Mesendoderm (in vitro differentiated cells): ENCODE measurements around the gene ST8SIA5.

Experiments
- DNase-seq: peaks from one replicate; pipeline ENCODE4 v3.0.0; 2013
- H2AK5ac ChIP-seq: 2 replicates; pipeline ENCODE4 v1.6.1; 2013; ENCODE audit warnings: low read length, inconsistent platforms
- H2BK120ac ChIP-seq: 2 replicates; pipeline ENCODE4 v1.6.1; 2013; ENCODE audit warnings: low read depth, mild to moderate bottlenecking, low read length, moderate library complexity, mixed read lengths
- H2BK15ac ChIP-seq: replicated peaks from 2 replicates; pipeline ENCODE4 v1.6.1; 2013; ENCODE audit warnings: low read depth, mild to moderate bottlenecking, moderate library complexity
- H2BK5ac ChIP-seq: 2 replicates; pipeline ENCODE4 v1.6.1; 2013; ENCODE audit warnings: low read length, inconsistent platforms
- H3K18ac ChIP-seq: 2 replicates; pipeline ENCODE4 v1.6.1; 2013; ENCODE audit warnings: mild to moderate bottlenecking, low read length, mixed read lengths
- H3K23ac ChIP-seq: one replicate; pipeline ENCODE4 v1.6.1; 2013; ENCODE audit warnings: low read length
- H3K27ac ChIP-seq: 2 replicates; pipeline ENCODE4 v1.5.1; 2013; ENCODE audit warnings: low read depth, mild to moderate bottlenecking, inconsistent platforms, low read length, moderate library complexity
- H3K27me3 ChIP-seq: 2 replicates; pipeline ENCODE4 v1.6.1; 2013; ENCODE audit warnings: low read length, control low read depth, mild to moderate bottlenecking, inconsistent platforms; ENCODE audit not compliant: insufficient read depth, poor library complexity
- H3K36me3 ChIP-seq: 2 replicates; pipeline ENCODE4 v1.6.1; 2013; ENCODE audit warnings: low read length, inconsistent platforms; ENCODE audit not compliant: control insufficient read depth, insufficient read depth
- H3K4ac ChIP-seq: one replicate; pipeline ENCODE4 v1.6.1; 2013; ENCODE audit warnings: low read depth, mild to moderate bottlenecking, low read length, moderate library complexity
- H3K4me1 ChIP-seq: 2 replicates; pipeline ENCODE4 v1.6.1; 2013; ENCODE audit warnings: low read depth, low read length, inconsistent platforms; ENCODE audit not compliant: control insufficient read depth
- H3K4me2 ChIP-seq: 2 replicates; pipeline ENCODE4 v1.6.1; 2013; ENCODE audit warnings: low read length
- H3K4me3 ChIP-seq: 2 replicates; pipeline ENCODE4 v1.5.1; 2013; ENCODE audit warnings: mild to moderate bottlenecking, low read length
- H3K56ac ChIP-seq: one replicate; pipeline ENCODE4 v1.6.1; 2013; ENCODE audit warnings: low read length
- H3K79me1 ChIP-seq: 2 replicates; pipeline ENCODE4 v1.6.1; 2013; ENCODE audit warnings: low read length, inconsistent platforms
- H3K79me2 ChIP-seq: 2 replicates; pipeline ENCODE4 v1.6.1; 2013; ENCODE audit warnings: mild to moderate bottlenecking, low read length; ENCODE audit not compliant: control insufficient read depth, insufficient read depth
- H3K9ac ChIP-seq: 2 replicates; pipeline ENCODE4 v1.6.1; 2013; ENCODE audit warnings: low read length, inconsistent platforms
- H4K5ac ChIP-seq: one replicate; pipeline ENCODE4 v1.6.1; 2013; ENCODE audit warnings: low read length
- H4K8ac ChIP-seq: one replicate; pipeline ENCODE4 v1.6.1; 2013; ENCODE audit warnings: low read depth, mild to moderate bottlenecking, control low read depth, low read length, moderate library complexity
- WGBS: extraction: QIAGEN DNeasy Blood & Tissue Kit; methylation state at CpG from one replicate; pipeline ENCODE4 v1.1.7; 2013; ENCODE audit warnings: low lambda C conversion rate, missing lambda C conversion rate; ENCODE audit not compliant: insufficient coverage; ENCODE audit errors: extremely low coverage; 5-methylcytosine and 5-hydroxymethylcytosine counted together

The ST8SIA5 gene

DNA sequence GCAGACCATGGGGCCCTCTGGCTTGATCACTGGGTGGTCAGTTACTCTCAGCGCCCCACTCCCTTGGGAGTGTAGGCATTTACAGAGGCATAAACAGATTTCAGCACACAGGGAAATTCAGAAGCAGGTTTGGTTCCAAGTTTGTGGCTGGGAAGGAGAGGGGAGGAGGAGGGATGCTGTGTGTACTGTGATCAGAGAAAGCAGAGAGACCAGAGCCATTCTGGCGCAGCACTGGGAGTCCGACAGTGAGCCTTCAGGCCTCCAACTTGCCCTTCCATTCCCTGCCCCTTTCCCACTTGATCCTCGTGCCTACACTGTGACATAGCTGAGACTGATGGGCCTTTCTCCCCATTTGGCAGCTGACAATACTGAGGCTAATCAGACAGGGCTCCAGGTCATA lies 52.0 kb downstream of the ST8SIA5 start:
- Histone ChIP-seq H2BK5ac (no peak overlapping the region), H3K56ac (no peak overlapping the region), H3K79me2 (no peaks in the 10 kb centered on the region), H3K18ac (no peak overlapping the region), H3K27me3 (no peaks in the 10 kb centered on the region), H2BK15ac (no peak overlapping the region), H3K4me1 (peaks cover 5% of the 10 kb centered on the region), H3K9ac (no peak overlapping the region), H4K5ac (no peak overlapping the region), H3K36me3 (no peaks in the 10 kb centered on the region), H4K8ac (no peak overlapping the region), H2AK5ac (no peak overlapping the region), H2BK120ac (no peak overlapping the region), H3K79me1 (no peaks in the 10 kb centered on the region), H3K4ac (no peak overlapping the region), H3K27ac (no peak overlapping the region), H3K23ac (no peak overlapping the region), H3K4me2 (no peak overlapping the region), H3K4me3 (no peak overlapping the region)
- DNase-seq = no peak
- no CpG with 5 or more reads among the region's 4 CpGs for WGBS

GRCh38 chr18:46704189-46704588 lies 52.7 kb downstream of the ST8SIA5 start:
- Histone ChIP-seq H3K56ac (no peak overlapping the region), H3K79me2 (no peaks in the 10 kb centered on the region), H3K36me3 (no peaks in the 10 kb centered on the region), H3K4ac (no peak overlapping the region), H3K27me3 (no peaks in the 10 kb centered on the region), H2BK5ac (no peak overlapping the region), H2AK5ac (no peak overlapping the region), H3K27ac (no peak overlapping the region), H2BK15ac (no peak overlapping the region), H3K9ac (no peak overlapping the region), H3K4me3 (no peak overlapping the region), H2BK120ac (no peak overlapping the region), H3K4me2 (no peak overlapping the region), H3K79me1 (no peaks in the 10 kb centered on the region), H4K8ac (no peak overlapping the region), H4K5ac (no peak overlapping the region), H3K4me1 (peaks cover 5% of the 10 kb centered on the region), H3K23ac (no peak overlapping the region), H3K18ac (no peak overlapping the region)
- no peak for DNase-seq
- no CpG with 5 or more reads among the region's 7 CpGs for WGBS

- Histone ChIP-seq H3K23ac (no peak overlapping the region), H2AK5ac (no peak overlapping the region), H3K27me3 (no peaks in the 10 kb centered on the region), H2BK15ac (no peak overlapping the region), H3K18ac (no peak overlapping the region), H3K9ac (no peak overlapping the region), H3K27ac (no peak overlapping the region), H3K56ac (no peak overlapping the region), H3K4me1 (peaks cover 5% of the 10 kb centered on the region), H2BK5ac (no peak overlapping the region), H2BK120ac (no peak overlapping the region), H3K79me1 (no peaks in the 10 kb centered on the region), H3K4me2 (no peak overlapping the region), H4K5ac (no peak overlapping the region), H3K36me3 (no peaks in the 10 kb centered on the region), H3K4ac (no peak overlapping the region), H4K8ac (no peak overlapping the region), H3K4me3 (no peak overlapping the region), H3K79me2 (no peaks in the 10 kb centered on the region)
- DNase-seq = no peak
- WGBS = no CpG with 5 or more reads among the region's 6 CpGs
Observed at GRCh38 chr18:46702471-46702870, 54.4 kb downstream of the ST8SIA5 start.

GRCh38 chr18:46700066-46700824 lies 56.6 kb downstream of the ST8SIA5 start:
- Histone ChIP-seq H3K4me1 (no peaks in the 10 kb centered on the region), H3K27ac (no peak overlapping the region)
- no CpG with 5 or more reads among the region's 5 CpGs for WGBS

DNA sequence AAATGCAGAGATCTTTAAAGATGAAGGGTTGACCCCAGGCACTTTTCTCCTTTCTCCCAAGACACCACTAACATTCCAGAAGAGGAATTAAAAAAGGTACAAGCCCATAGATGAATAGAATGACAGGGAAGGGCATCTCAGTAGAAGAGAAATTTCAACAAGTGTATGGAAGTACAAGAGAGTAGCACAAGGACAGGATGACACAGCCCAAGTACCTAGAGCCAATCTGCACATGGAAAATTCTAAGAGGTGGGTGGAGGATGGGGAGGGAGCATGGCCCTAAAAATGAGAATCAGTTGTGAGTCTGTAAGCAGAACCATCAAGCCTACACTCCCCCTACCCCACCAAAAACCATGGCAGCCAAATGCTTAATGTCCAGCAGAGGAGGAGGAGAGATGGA lies 60.2 kb downstream of the ST8SIA5 start:
- no peaks in the 10 kb centered on the region for H3K27me3 ChIP-seq
- no peak overlapping the region for H2BK15ac ChIP-seq

More at GRCh38 chr18:46700066-46700824, 56.6 kb downstream of the ST8SIA5 start:
- no peak overlapping the region for H3K9ac ChIP-seq
- H2BK5ac ChIP-seq = no peak overlapping the region
- H2BK120ac ChIP-seq = no peak overlapping the region
- no peak overlapping the region for H4K8ac ChIP-seq
- no peak overlapping the region for H3K4me3 ChIP-seq
- no peaks in the 10 kb centered on the region for H3K79me1 ChIP-seq
- H3K56ac ChIP-seq = no peak overlapping the region
- no peak overlapping the region for H3K4me2 ChIP-seq
- H3K36me3 ChIP-seq = no peaks in the 10 kb centered on the region
- no peak overlapping the region for H3K18ac ChIP-seq
- no peak overlapping the region for H3K4ac ChIP-seq
- no peak overlapping the region for H2AK5ac ChIP-seq
- no peaks in the 10 kb centered on the region for H3K79me2 ChIP-seq
- no peak overlapping the region for H3K23ac ChIP-seq
- no peak for DNase-seq
- H2BK15ac ChIP-seq = no peak overlapping the region
- no peaks in the 10 kb centered on the region for H3K27me3 ChIP-seq
- no peak overlapping the region for H4K5ac ChIP-seq

GRCh38 chr18:46696268-46696667 lies 60.6 kb downstream of the ST8SIA5 start:
- Histone ChIP-seq H3K23ac (no peak overlapping the region), H3K27me3 (no peaks in the 10 kb centered on the region), H2BK120ac (no peak overlapping the region), H3K4ac (no peak overlapping the region), H4K8ac (no peak overlapping the region), H2BK5ac (no peak overlapping the region), H3K4me2 (no peak overlapping the region), H2BK15ac (no peak overlapping the region), H3K36me3 (no peaks in the 10 kb centered on the region), H3K18ac (no peak overlapping the region), H3K79me2 (no peaks in the 10 kb centered on the region), H2AK5ac (no peak overlapping the region), H3K4me1 (no peaks in the 10 kb centered on the region), H3K56ac (no peak overlapping the region), H3K9ac (no peak overlapping the region), H3K4me3 (no peak overlapping the region), H3K27ac (no peak overlapping the region), H3K79me1 (no peaks in the 10 kb centered on the region), H4K5ac (no peak overlapping the region)
- no CpG with 5 or more reads among the region's 3 CpGs for WGBS
- no peak for DNase-seq

More for the DNA sequence above, 60.2 kb downstream of the ST8SIA5 start:
- no peak for DNase-seq
- Histone ChIP-seq H3K9ac (no peak overlapping the region), H4K8ac (no peak overlapping the region), H3K4me1 (no peaks in the 10 kb centered on the region), H3K56ac (no peak overlapping the region), H2BK120ac (no peak overlapping the region), H3K18ac (no peak overlapping the region), H2BK5ac (no peak overlapping the region), H3K4ac (no peak overlapping the region), H3K36me3 (no peaks in the 10 kb centered on the region), H3K4me2 (no peak overlapping the region), H3K23ac (no peak overlapping the region), H3K79me1 (no peaks in the 10 kb centered on the region), H3K27ac (no peak overlapping the region), H4K5ac (no peak overlapping the region), H3K4me3 (no peak overlapping the region), H3K79me2 (no peaks in the 10 kb centered on the region), H2AK5ac (no peak overlapping the region)
